Left lung (tissue), 10 donors: ENCODE measurements around the gene CDPF1. TPM values are rescaled to one million over a fixed set of nuclear protein-coding genes. Genes with fewer than 3 reads are reported as not detected.

ENCODE experiments used
- ATAC-seq: fragments of 200-7000 bp; cut with Tn5 transposase; one replicate; pipeline ENCODE4 v1.9.1; 2020; ENCODE audit warnings: moderate library complexity
- DNase-seq, 4 donors: peaks; one replicate each; pipeline ENCODE4 v3.0.0-alpha.2; 2013 to 2020
- H3K27ac ChIP-seq, 2 donors: fragments of 200-600 bp; sonication (generic) in 1 of 2; one replicate each; pipeline versions ENCODE4 v1.5.0 to v1.8.0; 2020 to 2021
- H3K27me3 ChIP-seq, 2 donors: fragments of 200-600 bp; sonication (generic) in 1 of 2; one replicate each; pipeline versions ENCODE4 v1.5.0 to v1.8.0; 2020 to 2021
- H3K36me3 ChIP-seq, 2 donors: fragments of 200-600 bp; sonication (generic) in 1 of 2; one replicate each; pipeline versions ENCODE4 v1.5.0 to v1.8.0; 2020 to 2021
- H3K4me1 ChIP-seq, 2 donors: fragments of 200-600 bp; one replicate each; pipeline ENCODE4 v1.8.0; 2021
- H3K4me3 ChIP-seq, 2 donors: fragments of 200-600 bp; sonication (generic) in 1 of 2; one replicate each; pipeline versions ENCODE4 v1.5.0 to v1.8.0; 2020 to 2021; ENCODE audit warnings: mild to moderate bottlenecking in 1 of 2
- H3K9me3 ChIP-seq, 2 donors: fragments of 200-600 bp; sonication (generic) in 1 of 2; one replicate each; pipeline versions ENCODE4 v1.5.0 to v1.8.0; 2020 to 2021
- CTCF ChIP-seq, 2 donors: fragments of 200-600 bp; sonication (generic) in 1 of 2; IDR thresholded peaks; one replicate each; pipeline versions ENCODE4 v1.5.0 to v1.8.0; 2021; ENCODE audit warnings: antibody characterized with exemption in 2 of 2
- intact Hi-C, 2 donors: fragments of 100-400 bp; cut with DNase I; formaldehyde crosslinking; loops; one replicate each; pipeline versions ENCODE4 v1.11.2 to v1.14.2; 2022
- polyA plus RNA-seq, 6 donors: library from polyadenylated mRNA; unstranded; fragments of 120-200 nt; gene quantifications; one replicate each; pipeline ENCODE4 v1.2.1, GENCODE V29; 2013; ENCODE audit not compliant: insufficient read length in 6 of 6
- total RNA-seq, 2 donors: library from RNA; stranded (reverse); fragmentation: NEBNext Ultra II Directional; extraction: Animal tissue kit (Norgen Biotek cat#: 25700); gene quantifications; one replicate each; pipeline ENCODE4 v1.2.1, GENCODE V29; 2021
- donor health status: DM: no; HTN: yes; CAD: no.
- donor health status: DM: no; HTN: no; CAD: no.

The CDPF1 gene
- total and polyA plus RNA-seq, 8 donors, result 7.7 to 13.5 (median 11.3) TPM

DNA sequence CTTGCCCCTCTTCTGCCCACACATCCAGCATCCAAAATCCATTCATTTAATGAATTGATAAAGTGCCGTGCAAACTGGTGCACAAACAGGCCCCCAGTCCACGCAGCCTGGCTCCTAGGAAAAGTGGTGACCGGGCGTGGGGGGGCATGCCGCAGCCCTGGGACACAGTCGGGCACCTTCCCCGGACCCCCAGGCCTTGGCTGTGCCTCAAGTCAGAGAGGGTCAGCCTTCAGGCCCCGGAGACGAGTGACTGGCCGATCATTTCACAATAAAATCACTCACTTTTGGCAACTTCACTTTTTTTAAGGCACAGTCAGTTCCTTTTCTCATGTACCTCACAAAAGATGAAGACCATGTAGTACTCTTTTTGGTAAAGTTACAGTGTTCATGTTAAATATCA is 8.0 kb downstream of the CDPF1 start:
- intact Hi-C loops, result no loop called here
- H3K27me3 ChIP-seq, result no peaks in the 10 kb centered on the region
- peaks cover 0 to 40% of the 10 kb centered on the region in 2 donors for H3K36me3 ChIP-seq
- peaks cover 0 to 11% of the 10 kb centered on the region in 2 donors for H3K4me1 ChIP-seq
- no peak overlapping the region for H3K4me3 ChIP-seq
- no peaks in the 10 kb centered on the region for H3K9me3 ChIP-seq
- TF ChIP-seq CTCF (IDR thresholded peaks at IDR 0.05), result no peak
- DNase-seq (no peak), ATAC-seq (no peak)
- no peak overlapping the region for H3K27ac ChIP-seq

GRCh38 chr22:46241396-46242007 is 8.6 kb downstream of the CDPF1 start:
- intact Hi-C loops, result no loop called here
- Histone ChIP-seq H3K4me3 (no peak overlapping the region), H3K36me3 (peaks cover 0 to 45% of the 10 kb centered on the region in 2 donors), H3K27me3 (no peaks in the 10 kb centered on the region), H3K27ac (no peak overlapping the region), H3K9me3 (no peaks in the 10 kb centered on the region), H3K4me1 (peaks cover 0 to 11% of the 10 kb centered on the region in 2 donors)
- no peak for TF ChIP-seq CTCF (IDR thresholded peaks at IDR 0.05)
- DNase-seq (no peak), ATAC-seq (no peak)

GRCh38 chr22:46240907-46241306 is 9.2 kb downstream of the CDPF1 start:
- intact Hi-C loops, result no loop called here
- Histone ChIP-seq H3K27ac (no peak overlapping the region), H3K4me1 (peaks cover 0 to 11% of the 10 kb centered on the region in 2 donors), H3K4me3 (no peak overlapping the region), H3K36me3 (peaks cover 0 to 51% of the 10 kb centered on the region in 2 donors), H3K9me3 (no peaks in the 10 kb centered on the region), H3K27me3 (no peaks in the 10 kb centered on the region)
- no peak for TF ChIP-seq CTCF (IDR thresholded peaks at IDR 0.05)
- ATAC-seq (no peak), DNase-seq (no peak)

DNA sequence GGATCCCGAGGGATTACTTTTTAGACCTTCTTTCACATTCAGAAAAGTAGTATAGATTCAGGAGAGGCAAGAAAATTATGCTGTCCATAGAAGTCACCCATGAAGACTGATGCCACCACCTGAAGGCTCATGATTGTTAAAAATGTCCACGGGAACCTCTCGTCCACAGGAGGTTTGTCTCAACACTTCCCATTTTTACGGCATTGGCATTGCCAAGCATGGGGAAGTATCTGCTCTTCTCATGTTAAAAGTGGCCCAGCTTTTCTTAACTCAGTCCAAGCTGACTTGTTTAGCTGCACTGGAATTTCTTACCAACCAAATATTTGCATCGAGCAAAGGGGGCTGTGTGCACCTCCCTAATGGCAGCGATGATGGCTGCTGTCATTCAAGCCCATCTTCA is 9.6 kb downstream of the CDPF1 start:
- no peak overlapping the region for H3K27ac ChIP-seq
- ATAC-seq, result no peak

DNA sequence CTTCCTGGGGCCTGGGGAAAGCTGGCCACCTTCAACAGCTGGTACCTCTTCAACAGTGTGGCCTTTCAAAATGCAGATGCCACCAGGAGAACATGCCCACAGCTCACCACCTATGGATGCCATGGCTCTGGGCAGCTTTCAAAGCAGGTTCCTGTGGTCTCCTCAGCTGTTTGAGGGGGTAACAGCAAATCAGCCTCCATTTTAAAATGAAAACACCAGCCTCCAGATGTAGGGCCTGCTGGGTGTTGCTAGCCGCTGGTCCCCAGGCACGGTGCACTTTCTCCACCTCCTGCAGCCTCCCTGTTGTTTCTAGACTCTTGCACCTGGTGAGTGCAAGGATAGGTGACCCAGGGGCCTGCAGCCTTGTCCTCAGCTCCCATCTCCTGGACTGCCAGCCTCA is 10.0 kb downstream of the CDPF1 start:
- H3K4me1 ChIP-seq, result peaks cover 0 to 11% of the 10 kb centered on the region in 2 donors
- H3K36me3 ChIP-seq, result peaks cover 0 to 56% of the 10 kb centered on the region in 2 donors
- TF ChIP-seq CTCF (IDR thresholded peaks at IDR 0.05), result no peak
- ATAC-seq, result no peak
- H3K27me3 ChIP-seq, result no peaks in the 10 kb centered on the region
- no peaks in the 10 kb centered on the region for H3K9me3 ChIP-seq
- intact Hi-C loops, result no loop called here
- H3K27ac ChIP-seq, result no peak overlapping the region
- no peak for DNase-seq
- H3K4me3 ChIP-seq, result no peak overlapping the region

More for the DNA sequence above, 9.6 kb downstream of the CDPF1 start:
- H3K9me3 ChIP-seq, result no peaks in the 10 kb centered on the region
- no peaks in the 10 kb centered on the region for H3K27me3 ChIP-seq
- intact Hi-C loops, result no loop called here
- H3K36me3 ChIP-seq, result peaks cover 0 to 55% of the 10 kb centered on the region in 2 donors
- no peak overlapping the region for H3K4me3 ChIP-seq
- no peak for DNase-seq
- no peak for TF ChIP-seq CTCF (IDR thresholded peaks at IDR 0.05)
- peaks cover 0 to 11% of the 10 kb centered on the region in 2 donors for H3K4me1 ChIP-seq
